Neural cell (in vitro differentiated cells): ENCODE measurements around the gene CLCA4. TPM values are rescaled to one million over a fixed set of nuclear protein-coding genes. Genes with fewer than 3 reads are reported as not detected.
"Not testable (repeated sequence)": the region's sequence is repeated elsewhere in the genome, so short reads cannot be mapped to it uniquely, and the experiment has no call there.

Experiments
- H2AFZ ChIP-seq: fragments of 200-600, 300-800 bp; sonication (generic), shearing (Covaris generic); 2 replicates; pipeline ENCODE4 v1.6.0; 2014; ENCODE audit warnings: low read depth, mild to moderate bottlenecking, antibody characterized with exemption, low read length, moderate library complexity
- H3F3A ChIP-seq: fragments of 200-600 bp; shearing (Covaris generic); 2 replicates; pipeline ENCODE4 v1.6.1; 2016; ENCODE audit warnings: mild to moderate bottlenecking, moderate library complexity, mixed read lengths, antibody characterized with exemption, low read length; ENCODE audit not compliant: insufficient read depth, poor library complexity, severe bottlenecking
- H3K27ac ChIP-seq: fragments of 200-600, 300-800 bp; sonication (generic), shearing (Covaris generic); 2 replicates; pipeline ENCODE4 v1.5.1; 2014; ENCODE audit warnings: mild to moderate bottlenecking, low read length, moderate library complexity
- H3K27me3 ChIP-seq: fragments of 300-800, 200-600 bp; sonication (generic), shearing (Covaris generic); 2 replicates; pipeline ENCODE4 v1.6.0; 2014; ENCODE audit warnings: mild to moderate bottlenecking, low read depth, low read length, moderate library complexity; ENCODE audit not compliant: insufficient read depth
- H3K36me3 ChIP-seq: fragments of 300-800, 200-600 bp; sonication (generic), shearing (Covaris generic); 2 replicates; pipeline ENCODE4 v1.5.1; 2014; ENCODE audit warnings: mild to moderate bottlenecking, antibody characterized with exemption, low read length, moderate library complexity; ENCODE audit not compliant: insufficient read depth
- H3K4me2 ChIP-seq: fragments of 300-800, 200-600 bp; sonication (generic), shearing (Covaris generic); 2 replicates; pipeline ENCODE4 v1.6.0; 2014; ENCODE audit warnings: mild to moderate bottlenecking, low read length
- H3K4me3 ChIP-seq: fragments of 300-800, 200-600 bp; sonication (generic), shearing (Covaris generic); 2 replicates; pipeline ENCODE4 v1.5.1; 2014; ENCODE audit warnings: mild to moderate bottlenecking, low read length, moderate library complexity
- H3K79me2 ChIP-seq: fragments of 200-600 bp; shearing (Covaris generic); replicated peaks from 2 replicates; pipeline ENCODE4 v1.6.0; 2014; ENCODE audit warnings: mild to moderate bottlenecking, low read length, moderate library complexity; ENCODE audit not compliant: insufficient read depth
- H3K9ac ChIP-seq: fragments of 300-800, 200-600 bp; sonication (generic), shearing (Covaris generic); 2 replicates; pipeline ENCODE4 v1.6.1; 2016; ENCODE audit warnings: mild to moderate bottlenecking, low read length, mixed read lengths
- H3K9me2 ChIP-seq: fragments of 200-600 bp; shearing (Covaris generic); 2 replicates; pipeline ENCODE4 v1.6.1; 2016; ENCODE audit warnings: mild to moderate bottlenecking, low read length, mixed read lengths; ENCODE audit not compliant: insufficient read depth
- H3K9me3 ChIP-seq: fragments of 200-600, 300-800 bp; sonication (generic), shearing (Covaris generic); 2 replicates; pipeline ENCODE4 v1.6.1; 2016; ENCODE audit warnings: mild to moderate bottlenecking, mixed run types, low read length, moderate library complexity, mixed read lengths
- H4K20me1 ChIP-seq: fragments of 200-600 bp; shearing (Covaris generic); 2 replicates; pipeline ENCODE4 v1.6.1; 2016; ENCODE audit warnings: mild to moderate bottlenecking, mixed run types; ENCODE audit not compliant: insufficient read depth
- EP300 ChIP-seq: fragments of 450-650 bp; conservative IDR thresholded peaks from 2 replicates; pipeline ENCODE4 v1.6.1; 2014; ENCODE audit warnings: antibody characterized with exemption, mild to moderate bottlenecking, moderate library complexity; ENCODE audit not compliant: poor library complexity, severe bottlenecking
- EZH2 ChIP-seq: fragments of 200-600, 300-800 bp; shearing (Covaris generic), sonication (generic); IDR thresholded peaks from 2 replicates; pipeline ENCODE4 v1.6.1; 2014; ENCODE audit warnings: antibody characterized with exemption, low read length, borderline replicate concordance, mild to moderate bottlenecking; ENCODE audit not compliant: insufficient read depth, poor library complexity, severe bottlenecking
- MXI1 ChIP-seq: fragments of 450-650 bp; conservative IDR thresholded peaks from 2 replicates; pipeline ENCODE4 v1.6.1; 2014; ENCODE audit warnings: antibody characterized with exemption, mild to moderate bottlenecking; ENCODE audit not compliant: poor library complexity, severe bottlenecking
- POLR2AphosphoS5 ChIP-seq: IDR thresholded peaks from 2 replicates; pipeline ENCODE4 v1.6.1; 2012
- RAD21 ChIP-seq: fragments of 450-650 bp; conservative IDR thresholded peaks from 2 replicates; pipeline ENCODE4 v1.6.1; 2014; ENCODE audit warnings: antibody characterized with exemption, mild to moderate bottlenecking, moderate library complexity
- SMC3 ChIP-seq: fragments of 450-650 bp; conservative IDR thresholded peaks from 2 replicates; pipeline ENCODE4 v1.6.1; 2014; ENCODE audit warnings: antibody characterized with exemption, mild to moderate bottlenecking, moderate library complexity; ENCODE audit not compliant: poor library complexity
- TAF1 ChIP-seq: IDR thresholded peaks from 2 replicates; pipeline ENCODE4 v1.6.1; 2012; ENCODE audit warnings: low read depth
- polyA plus RNA-seq: library from polyadenylated mRNA; depleted of rRNA; stranded (reverse); fragments of >200 nt; gene quantifications from 2 replicates; pipeline ENCODE4 v1.2.3, GENCODE V29; 2014
- TF ChIP-seq, protein P1 (sequence below): fragments of 450-650 bp; IDR thresholded peaks from 2 replicates; pipeline ENCODE4 v1.5.1; 2014; ENCODE audit warnings: antibody characterized with exemption, mild to moderate bottlenecking, moderate library complexity; ENCODE audit not compliant: poor library complexity, severe bottlenecking
- TF ChIP-seq, protein P2 (sequence below): IDR thresholded peaks from 2 replicates; pipeline ENCODE4 v1.6.1; 2012; ENCODE audit warnings: borderline replicate concordance

CLCA4 gene
- polyA plus RNA-seq, 1 donor from 2014 or later, result not detected

DNA sequence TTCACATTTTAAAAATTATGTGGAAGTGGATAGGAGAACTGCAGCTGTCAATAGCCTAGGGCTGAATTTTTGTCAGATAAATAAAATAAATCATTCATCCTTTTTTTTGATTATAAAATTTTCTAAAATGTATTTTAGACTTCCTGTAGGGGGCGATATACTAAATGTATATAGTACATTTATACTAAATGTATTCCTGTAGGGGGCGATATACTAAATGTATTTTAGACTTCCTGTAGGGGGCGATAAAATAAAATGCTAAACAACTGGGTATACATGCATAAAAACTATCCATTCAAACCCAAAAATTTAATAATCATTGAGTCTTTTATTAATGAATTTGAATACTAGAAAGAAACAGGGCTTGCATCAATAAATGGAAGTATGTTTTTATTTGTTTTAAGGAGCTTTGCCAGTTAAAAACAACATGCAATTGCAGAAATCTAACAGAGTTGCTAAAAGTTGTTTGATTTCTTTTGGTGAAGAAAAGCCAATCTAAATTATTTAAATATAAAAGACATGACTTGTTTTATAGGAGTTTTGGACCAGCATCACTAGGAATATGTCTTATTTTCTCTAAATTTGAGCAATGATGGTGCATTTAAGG lies 46.8 kb upstream of the CLCA4 start:
- no peaks in the 10 kb centered on the region for H3K36me3 ChIP-seq
- no peaks in the 10 kb centered on the region for H4K20me1 ChIP-seq
- no peaks in the 10 kb centered on the region for H3K79me2 ChIP-seq
- no peaks in the 10 kb centered on the region for H3K9me3 ChIP-seq
- no peak overlapping the region for H3K9ac ChIP-seq
- no peak overlapping the region for H3K27ac ChIP-seq
- no peaks in the 10 kb centered on the region for H3F3A ChIP-seq
- H3K4me2 ChIP-seq, result no peak overlapping the region
- no peak for TF ChIP-seq EZH2
- TF ChIP-seq, protein P1, sequence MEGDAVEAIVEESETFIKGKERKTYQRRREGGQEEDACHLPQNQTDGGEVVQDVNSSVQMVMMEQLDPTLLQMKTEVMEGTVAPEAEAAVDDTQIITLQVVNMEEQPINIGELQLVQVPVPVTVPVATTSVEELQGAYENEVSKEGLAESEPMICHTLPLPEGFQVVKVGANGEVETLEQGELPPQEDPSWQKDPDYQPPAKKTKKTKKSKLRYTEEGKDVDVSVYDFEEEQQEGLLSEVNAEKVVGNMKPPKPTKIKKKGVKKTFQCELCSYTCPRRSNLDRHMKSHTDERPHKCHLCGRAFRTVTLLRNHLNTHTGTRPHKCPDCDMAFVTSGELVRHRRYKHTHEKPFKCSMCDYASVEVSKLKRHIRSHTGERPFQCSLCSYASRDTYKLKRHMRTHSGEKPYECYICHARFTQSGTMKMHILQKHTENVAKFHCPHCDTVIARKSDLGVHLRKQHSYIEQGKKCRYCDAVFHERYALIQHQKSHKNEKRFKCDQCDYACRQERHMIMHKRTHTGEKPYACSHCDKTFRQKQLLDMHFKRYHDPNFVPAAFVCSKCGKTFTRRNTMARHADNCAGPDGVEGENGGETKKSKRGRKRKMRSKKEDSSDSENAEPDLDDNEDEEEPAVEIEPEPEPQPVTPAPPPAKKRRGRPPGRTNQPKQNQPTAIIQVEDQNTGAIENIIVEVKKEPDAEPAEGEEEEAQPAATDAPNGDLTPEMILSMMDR, result peak; percentile 70
- H3K9me2 ChIP-seq, result no peaks in the 10 kb centered on the region
- H3K27me3 ChIP-seq, result no peaks in the 10 kb centered on the region
- no peak overlapping the region for H3K4me3 ChIP-seq
- no peak overlapping the region for H2AFZ ChIP-seq

DNA sequence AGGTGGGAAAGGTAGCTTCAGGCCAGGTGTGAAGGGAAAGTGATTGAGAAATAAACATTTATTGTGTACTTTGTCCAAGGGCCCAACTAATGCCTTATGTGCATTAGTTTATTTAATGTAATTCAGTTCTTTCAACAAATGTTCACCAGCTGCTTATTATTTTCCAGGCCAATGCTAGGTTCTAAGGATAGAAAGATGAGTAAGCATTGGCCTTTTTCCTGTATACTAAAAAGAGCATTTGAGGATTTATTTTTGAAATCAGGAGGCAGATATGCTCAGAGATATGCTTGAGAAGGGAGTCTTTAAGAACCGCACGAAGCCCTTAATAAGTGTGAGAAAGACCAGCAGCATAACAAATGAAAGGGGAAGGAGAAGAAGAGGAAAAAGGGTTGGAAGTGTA lies 46.2 kb upstream of the CLCA4 start:
- Histone ChIP-seq H3K9ac (no peak overlapping the region), H3K4me2 (no peak overlapping the region), H3K9me2 (no peaks in the 10 kb centered on the region), H3K27me3 (no peaks in the 10 kb centered on the region), H3K79me2 (no peaks in the 10 kb centered on the region), H3F3A (no peaks in the 10 kb centered on the region), H3K9me3 (no peaks in the 10 kb centered on the region), H3K27ac (no peak overlapping the region), H4K20me1 (no peaks in the 10 kb centered on the region), H2AFZ (no peak overlapping the region), H3K36me3 (no peaks in the 10 kb centered on the region), H3K4me3 (no peak overlapping the region)
- TF ChIP-seq, protein P1, result no peak
- TF ChIP-seq TAF1, result no peak
- no peak for TF ChIP-seq MXI1
- TF ChIP-seq POLR2AphosphoS5, result no peak
- TF ChIP-seq EP300, result no peak
- TF ChIP-seq, protein P2, sequence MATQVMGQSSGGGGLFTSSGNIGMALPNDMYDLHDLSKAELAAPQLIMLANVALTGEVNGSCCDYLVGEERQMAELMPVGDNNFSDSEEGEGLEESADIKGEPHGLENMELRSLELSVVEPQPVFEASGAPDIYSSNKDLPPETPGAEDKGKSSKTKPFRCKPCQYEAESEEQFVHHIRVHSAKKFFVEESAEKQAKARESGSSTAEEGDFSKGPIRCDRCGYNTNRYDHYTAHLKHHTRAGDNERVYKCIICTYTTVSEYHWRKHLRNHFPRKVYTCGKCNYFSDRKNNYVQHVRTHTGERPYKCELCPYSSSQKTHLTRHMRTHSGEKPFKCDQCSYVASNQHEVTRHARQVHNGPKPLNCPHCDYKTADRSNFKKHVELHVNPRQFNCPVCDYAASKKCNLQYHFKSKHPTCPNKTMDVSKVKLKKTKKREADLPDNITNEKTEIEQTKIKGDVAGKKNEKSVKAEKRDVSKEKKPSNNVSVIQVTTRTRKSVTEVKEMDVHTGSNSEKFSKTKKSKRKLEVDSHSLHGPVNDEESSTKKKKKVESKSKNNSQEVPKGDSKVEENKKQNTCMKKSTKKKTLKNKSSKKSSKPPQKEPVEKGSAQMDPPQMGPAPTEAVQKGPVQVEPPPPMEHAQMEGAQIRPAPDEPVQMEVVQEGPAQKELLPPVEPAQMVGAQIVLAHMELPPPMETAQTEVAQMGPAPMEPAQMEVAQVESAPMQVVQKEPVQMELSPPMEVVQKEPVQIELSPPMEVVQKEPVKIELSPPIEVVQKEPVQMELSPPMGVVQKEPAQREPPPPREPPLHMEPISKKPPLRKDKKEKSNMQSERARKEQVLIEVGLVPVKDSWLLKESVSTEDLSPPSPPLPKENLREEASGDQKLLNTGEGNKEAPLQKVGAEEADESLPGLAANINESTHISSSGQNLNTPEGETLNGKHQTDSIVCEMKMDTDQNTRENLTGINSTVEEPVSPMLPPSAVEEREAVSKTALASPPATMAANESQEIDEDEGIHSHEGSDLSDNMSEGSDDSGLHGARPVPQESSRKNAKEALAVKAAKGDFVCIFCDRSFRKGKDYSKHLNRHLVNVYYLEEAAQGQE, result no peak
- TF ChIP-seq EZH2, result no peak
- TF ChIP-seq SMC3, result no peak
- no peak for TF ChIP-seq RAD21

DNA sequence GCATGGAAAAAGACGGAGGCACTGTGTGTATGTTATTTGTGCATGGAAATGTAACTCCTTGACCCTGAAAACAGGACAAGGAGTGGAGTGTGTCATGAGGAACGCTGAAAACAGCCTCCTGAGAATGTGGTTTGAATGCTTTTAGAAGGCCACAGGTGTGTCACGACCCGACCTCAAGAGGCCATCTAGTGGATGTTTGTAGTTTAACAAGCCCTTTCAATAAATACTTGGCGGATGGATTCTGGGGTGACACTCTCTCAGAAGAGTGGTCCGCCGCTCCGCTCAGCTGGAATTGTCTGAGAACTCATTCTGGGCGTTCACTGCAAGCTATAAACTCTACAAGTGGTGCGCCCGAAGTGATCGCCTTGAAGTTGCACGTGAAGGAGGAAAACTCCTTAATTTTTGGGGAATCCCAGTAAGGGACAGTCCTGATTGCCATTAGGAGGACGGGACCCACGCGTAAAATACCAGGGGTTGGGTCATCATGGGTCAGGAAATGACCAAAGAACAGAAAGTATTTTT lies 44.7 kb upstream of the CLCA4 start:
- H3K9ac ChIP-seq, H3K27ac ChIP-seq, H3K4me3 ChIP-seq, H3K36me3 ChIP-seq, H3F3A ChIP-seq, H2AFZ ChIP-seq, H3K9me3 ChIP-seq, H3K4me2 ChIP-seq, H3K79me2 ChIP-seq, H3K27me3 ChIP-seq, H3K9me2 ChIP-seq, H4K20me1 ChIP-seq: not testable (repeated sequence)
